Testis (tissue), 3 donors: Measurements from ENCODE around the gene SMIM43. TPM values are rescaled to one million over a fixed set of nuclear protein-coding genes. Genes with fewer than 3 reads are reported as not detected.

Experiments
- DNase-seq: peaks from one replicate; pipeline ENCODE4 v3.0.0-alpha.2; 2019
- H3K27ac ChIP-seq, 2 donors: fragments of 200-600 bp; sonication (generic); one replicate each; pipeline ENCODE4 v1.5.1; 2019
- H3K27me3 ChIP-seq: fragments of 200-600 bp; sonication (generic); one replicate; pipeline ENCODE4 v1.5.1; 2019
- H3K36me3 ChIP-seq: fragments of 200-600 bp; sonication (generic); one replicate; pipeline ENCODE4 v1.5.1; 2017; ENCODE audit warnings: low read depth; ENCODE audit errors: missing control alignments
- H3K4me1 ChIP-seq: fragments of 200-600 bp; sonication (generic); one replicate; pipeline ENCODE4 v1.5.1; 2019
- H3K4me3 ChIP-seq, 2 donors: fragments of 200-600 bp; sonication (generic); one replicate each; pipeline ENCODE4 v1.5.1; 2017 to 2019
- H3K9me3 ChIP-seq: fragments of 200-600 bp; sonication (generic); one replicate; pipeline ENCODE4 v1.5.1; 2017
- CTCF ChIP-seq, 3 experiments: fragments of 450-650 bp in 2 of 3; fragments of 200-600 bp in 1 of 3; sonication (generic) in 1 of 3; IDR thresholded peaks; one replicate each; pipeline ENCODE4 v1.5.1; 2016 to 2019; ENCODE audit warnings: antibody characterized with exemption in 3 of 3, mild to moderate bottlenecking in 2 of 3, moderate library complexity in 1 of 3
- POLR2A ChIP-seq: fragments of 450-650 bp; IDR thresholded peaks from one replicate; pipeline ENCODE4 v1.6.1; 2017; ENCODE audit warnings: antibody characterized with exemption, mild to moderate bottlenecking, moderate library complexity
- WGBS, 2 donors: methylation state at CpG; one replicate each; pipeline ENCODE4 v1.1.5; 2018; 5-methylcytosine and 5-hydroxymethylcytosine counted together
- intact Hi-C: fragments of 100-400 bp; cut with DNase I; formaldehyde crosslinking; loops from one replicate; pipeline ENCODE4 v1.15.1; 2023; ENCODE audit warnings: low total_unique reads
- polyA plus RNA-seq: library from polyadenylated mRNA; stranded (reverse); fragments of 350-450 nt; fragmentation: Illumina TruSeq; extraction: RNeasy Lipid Tissue Mini Kit (QIAGEN cat#74804); gene quantifications from one replicate; pipeline ENCODE4 v1.2.3, GENCODE V29; 2014; ENCODE audit warnings: low read depth, low replicate concordance; ENCODE audit not compliant: insufficient read depth
- total RNA-seq, 2 donors: library from RNA; depleted of rRNA; stranded (reverse); fragments of >200 nt; gene quantifications; one replicate each; pipeline ENCODE4 v1.2.3, GENCODE V29; 2016

Gene SMIM43
- total and polyA plus RNA-seq, 3 donors from 2014 or later: 0.25 to 0.87 (median 0.30) TPM

GRCh38 chr4:121740796-121741409 is 24.1 kb downstream of the SMIM43 start:
- Histone ChIP-seq H3K4me3 (no peak overlapping the region), H3K4me1 (no peaks in the 10 kb centered on the region), H3K9me3 (no peaks in the 10 kb centered on the region), H3K36me3 (no peaks in the 10 kb centered on the region), H3K27me3 (no peaks in the 10 kb centered on the region), H3K27ac (no peak overlapping the region)
- intact Hi-C loops: no loop called here
- 73 to 81% methylated on average over 12 of the region's 12 CpGs for WGBS, 2 donors
- DNase-seq: no peak
- no peak for TF ChIP-seq CTCF (IDR thresholded peaks at IDR 0.05)
- no peak for TF ChIP-seq POLR2A

- H3K27ac ChIP-seq: no peak overlapping the region
- no peaks in the 10 kb centered on the region for H3K27me3 ChIP-seq
- no peaks in the 10 kb centered on the region for H3K36me3 ChIP-seq
- H3K4me1 ChIP-seq: no peaks in the 10 kb centered on the region
- no peak overlapping the region for H3K4me3 ChIP-seq
- TF ChIP-seq CTCF (IDR thresholded peaks at IDR 0.05): no peak
- no peak for TF ChIP-seq POLR2A
- DNase-seq: no peak
- H3K9me3 ChIP-seq: no peaks in the 10 kb centered on the region
- intact Hi-C loops: loop anchor here (10.0 kb wide), 1 partner anchor 375 kb away; no protein-coding TSS in a partner anchor
- WGBS, 2 donors: 55 to 73% methylated on average over 2 of the region's 2 CpGs
These were observed 25.4 kb downstream of the SMIM43 start for GRCh38 chr4:121739575-121739974.

GRCh38 chr4:121738780-121739535 is 26.0 kb downstream of the SMIM43 start:
- H3K4me1 ChIP-seq: no peaks in the 10 kb centered on the region
- no peak overlapping the region for H3K4me3 ChIP-seq
- no peaks in the 10 kb centered on the region for H3K27me3 ChIP-seq
- no peak for DNase-seq
- H3K36me3 ChIP-seq: no peaks in the 10 kb centered on the region
- TF ChIP-seq CTCF (IDR thresholded peaks at IDR 0.05) (no peak), POLR2A (no peak)
- 51 to 78% methylated on average over 2 of the region's 2 CpGs for WGBS, 2 donors
- H3K27ac ChIP-seq: no peak overlapping the region
- H3K9me3 ChIP-seq: no peaks in the 10 kb centered on the region
- intact Hi-C loops: loop anchor here (10.0 kb wide), 1 partner anchor 374 kb away; no protein-coding TSS in a partner anchor

- DNase-seq: no peak
- no peak for TF ChIP-seq POLR2A
These were observed 27.0 kb downstream of the SMIM43 start for GRCh38 chr4:121737846-121738554.

GRCh38 chr4:121736735-121737351 is 28.1 kb downstream of the SMIM43 start:
- intact Hi-C loops: loop anchor here (10.0 kb wide), 1 partner anchor 372 kb away; no protein-coding TSS in a partner anchor
- Histone ChIP-seq H3K36me3 (no peaks in the 10 kb centered on the region), H3K27ac (no peak overlapping the region), H3K9me3 (no peaks in the 10 kb centered on the region), H3K4me3 (no peak overlapping the region), H3K4me1 (no peaks in the 10 kb centered on the region), H3K27me3 (no peaks in the 10 kb centered on the region)
- peak in 2 of 3 experiments; percentile 34 to 51 for TF ChIP-seq CTCF (IDR thresholded peaks at IDR 0.05)
- no peak for TF ChIP-seq POLR2A
- DNase-seq: peak; percentile 49
- 77 to 79% methylated on average over 5 of the region's 5 CpGs for WGBS, 2 donors

More at GRCh38 chr4:121737846-121738554, 27.0 kb downstream of the SMIM43 start:
- no peaks in the 10 kb centered on the region for H3K27me3 ChIP-seq
- intact Hi-C loops: loop anchor here (10.0 kb wide), 1 partner anchor 373 kb away; no protein-coding TSS in a partner anchor
- no peaks in the 10 kb centered on the region for H3K9me3 ChIP-seq
- WGBS, 2 donors: 81 to 82% methylated on average over 10 of the region's 10 CpGs
- H3K27ac ChIP-seq: no peak overlapping the region
- no peak overlapping the region for H3K4me3 ChIP-seq
- H3K4me1 ChIP-seq: no peaks in the 10 kb centered on the region
- no peaks in the 10 kb centered on the region for H3K36me3 ChIP-seq
